ENCODE measurements around the gene ISYNA1.

ISYNA1 gene

DNA sequence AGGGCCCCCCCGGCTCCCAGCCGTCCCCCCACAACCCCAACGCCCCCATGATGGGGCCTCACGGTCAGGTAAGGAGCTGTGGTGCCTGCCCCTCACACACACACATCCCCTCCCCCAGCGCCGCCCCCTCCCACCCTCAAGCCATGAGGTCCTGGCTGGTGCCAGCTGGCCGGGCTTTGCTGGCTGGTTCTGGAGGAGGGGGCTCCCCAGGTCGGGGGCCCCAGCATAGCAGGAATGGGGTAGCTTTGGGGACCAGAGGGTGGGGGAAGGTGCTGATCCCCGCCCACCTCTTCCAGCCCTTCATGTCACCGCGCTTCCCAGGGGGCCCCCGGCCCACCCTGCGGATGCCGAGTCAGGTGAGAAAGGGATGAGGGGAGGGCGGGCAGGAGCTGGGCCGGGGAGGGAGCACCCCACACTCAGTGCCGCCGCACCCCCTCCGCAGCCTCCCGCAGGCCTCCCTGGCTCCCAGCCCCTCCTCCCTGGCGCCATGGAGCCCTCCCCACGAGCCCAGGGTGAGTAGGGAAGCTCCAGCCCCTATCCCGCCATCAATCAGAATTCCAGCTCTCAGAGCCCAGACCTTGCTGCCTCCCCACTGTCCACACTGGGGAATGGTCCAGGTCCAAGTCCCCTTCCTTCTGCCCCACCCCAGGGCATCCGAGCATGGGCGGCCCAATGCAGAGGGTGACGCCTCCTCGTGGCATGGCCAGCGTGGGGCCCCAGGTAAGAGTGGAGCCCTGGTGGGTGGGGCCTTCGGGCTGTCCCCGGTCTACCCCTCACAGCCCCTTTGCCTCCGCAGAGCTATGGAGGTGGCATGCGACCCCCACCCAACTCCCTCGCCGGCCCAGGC, 6.4 kb downstream of the ISYNA1 start:
- no peak for DNase-seq (ENCODE audit: low read depth)

DNA sequence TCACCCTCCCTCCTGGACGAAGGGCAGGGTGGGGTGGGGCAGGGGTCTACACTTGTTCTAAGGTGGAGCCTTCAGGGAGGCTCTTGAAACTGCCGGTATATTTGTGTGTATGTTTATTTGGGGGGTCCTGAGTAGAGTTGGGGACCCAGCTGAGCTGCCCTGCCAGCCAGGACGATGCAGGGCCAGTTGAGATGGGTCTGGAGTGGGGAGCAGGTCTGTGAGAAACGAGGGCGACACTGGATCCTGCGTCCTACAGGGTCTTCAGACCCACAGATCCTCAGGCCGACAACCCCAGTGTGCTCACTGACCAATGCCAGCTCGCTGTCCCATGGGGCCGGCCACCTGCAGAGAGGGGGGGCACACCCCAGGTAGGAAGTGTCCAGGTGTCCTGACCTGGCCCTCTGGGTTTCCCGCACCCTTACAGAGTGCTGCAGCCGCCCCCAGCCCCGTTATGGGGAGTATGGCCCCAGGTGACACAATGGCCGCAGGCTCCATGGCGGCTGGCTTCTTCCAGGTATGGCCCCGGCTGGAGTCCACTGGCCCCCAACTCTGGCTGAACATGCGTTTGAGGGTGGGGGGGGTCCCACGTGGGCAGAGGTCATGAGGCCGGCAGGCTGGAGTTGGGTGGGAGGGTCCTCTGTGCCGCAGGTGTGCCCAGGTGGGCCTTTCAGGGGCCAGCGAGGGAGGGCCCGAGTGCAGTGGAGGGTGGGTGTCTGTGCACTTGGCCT, 7.4 kb downstream of the ISYNA1 start:
- DNase-seq (ENCODE audit: low read depth), result no peak

DNA sequence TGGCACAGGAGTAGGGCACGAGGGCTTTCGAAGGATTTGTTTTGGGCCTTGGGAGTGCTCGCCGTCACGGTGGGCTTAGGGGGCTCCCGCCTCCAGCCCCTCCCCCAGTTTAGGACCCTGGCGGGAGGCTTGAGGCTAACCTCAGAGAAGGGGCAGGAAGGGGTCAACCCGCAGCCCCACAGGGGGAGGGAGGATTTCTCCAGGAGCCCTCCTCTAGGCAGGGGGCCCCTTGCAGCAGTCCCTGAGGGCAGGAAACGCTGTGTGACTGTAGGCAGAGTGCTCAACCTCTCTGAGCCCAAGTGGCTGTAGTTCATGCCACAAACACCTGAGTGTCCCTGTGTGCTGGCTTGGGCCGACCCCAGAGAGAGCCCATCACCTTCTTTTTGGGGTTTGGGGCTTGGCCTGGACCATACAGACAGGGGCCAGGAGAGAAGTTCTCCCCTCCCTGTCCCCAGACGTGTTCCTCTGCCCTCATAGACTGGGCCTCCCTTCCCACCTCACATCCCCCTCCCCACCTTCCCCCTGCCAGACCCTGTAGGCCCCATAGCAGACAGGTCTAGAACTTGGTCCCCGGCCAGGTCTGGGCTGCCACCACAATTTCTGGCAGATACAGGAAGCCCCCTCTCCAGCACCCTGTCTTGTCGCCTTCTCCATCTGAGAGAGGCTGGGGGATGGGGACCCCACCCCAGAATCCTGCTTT, 8.1 kb downstream of the ISYNA1 start:
- DNase-seq (ENCODE audit: low read depth), result no peak

DNA sequence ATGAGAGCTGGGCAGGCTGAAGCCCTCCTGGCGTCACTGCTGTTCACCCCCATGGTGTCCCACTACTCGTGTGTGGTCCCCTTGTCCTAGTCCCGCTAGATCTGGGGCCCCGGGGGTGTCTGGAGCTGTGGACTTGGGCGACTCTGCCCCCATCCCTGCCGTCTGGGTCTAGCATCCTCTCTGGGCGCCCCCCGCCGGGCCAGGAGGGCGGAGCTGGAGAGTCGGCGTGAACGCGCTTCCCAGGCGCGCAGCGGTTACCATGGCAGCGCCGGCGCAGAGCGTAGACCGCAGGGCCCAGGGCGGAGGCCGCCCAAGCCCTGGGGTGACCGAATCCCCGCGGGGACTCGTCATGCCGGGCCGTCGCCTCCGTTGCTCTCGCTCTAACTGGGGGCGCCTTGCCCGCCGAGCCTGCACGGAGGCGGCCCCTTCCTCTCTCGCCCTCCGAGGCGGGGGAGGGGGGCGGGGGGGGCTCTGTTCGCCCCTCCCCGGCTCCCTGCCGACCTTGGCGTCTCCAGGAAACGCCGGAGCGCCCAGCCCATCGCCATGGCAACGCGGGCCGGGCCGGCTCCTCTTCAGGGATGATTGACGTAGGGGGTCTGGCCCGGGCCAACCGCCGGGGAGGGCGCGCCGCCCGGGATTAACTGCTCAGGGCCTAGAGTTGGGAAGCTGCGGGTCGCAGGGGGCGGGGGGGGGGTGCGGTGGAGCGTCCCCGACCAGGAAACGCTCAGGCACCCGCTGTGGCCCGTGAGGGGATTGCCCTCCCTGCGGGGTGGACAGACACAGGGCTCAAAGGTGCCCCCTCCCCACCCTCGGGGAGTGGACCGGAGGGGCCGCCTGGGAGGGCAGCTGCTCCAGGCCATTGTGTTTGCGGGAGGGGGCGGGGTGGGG, 8.9 kb downstream of the ISYNA1 start:
- DNase-seq (ENCODE audit: low read depth), result peak; percentile 80

DNA sequence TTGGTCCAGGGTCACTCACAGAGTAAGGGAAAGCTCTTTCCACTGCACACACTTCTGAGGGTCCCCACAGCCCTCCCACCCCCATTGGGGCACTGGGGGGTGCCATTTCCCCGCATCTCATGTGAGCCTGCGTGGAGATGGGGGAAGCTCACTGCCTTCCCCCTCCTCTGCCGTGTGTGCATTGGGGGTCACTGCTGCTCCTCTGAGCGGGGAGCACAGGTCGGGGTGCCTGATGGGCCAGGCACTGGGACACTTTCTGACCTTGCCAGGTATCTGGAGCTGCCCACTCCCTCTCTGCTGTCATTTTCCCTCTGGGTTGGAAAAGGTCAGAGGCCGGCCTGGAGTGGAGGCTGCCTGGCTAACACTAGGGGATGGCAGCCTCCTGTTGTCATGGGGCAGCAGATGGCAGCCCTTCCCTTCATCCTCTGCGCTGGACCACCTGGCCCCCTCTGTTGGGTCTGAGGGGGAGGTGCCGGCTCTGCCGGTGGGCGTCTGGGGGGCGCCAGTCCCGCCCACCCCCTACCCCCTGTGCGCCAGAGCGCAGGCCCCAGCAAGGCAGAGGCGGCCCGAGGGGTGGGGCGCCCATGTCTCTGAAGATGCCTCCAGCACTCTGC, 9.7 kb downstream of the ISYNA1 start:
- no peak for DNase-seq (ENCODE audit: low read depth)

DNA sequence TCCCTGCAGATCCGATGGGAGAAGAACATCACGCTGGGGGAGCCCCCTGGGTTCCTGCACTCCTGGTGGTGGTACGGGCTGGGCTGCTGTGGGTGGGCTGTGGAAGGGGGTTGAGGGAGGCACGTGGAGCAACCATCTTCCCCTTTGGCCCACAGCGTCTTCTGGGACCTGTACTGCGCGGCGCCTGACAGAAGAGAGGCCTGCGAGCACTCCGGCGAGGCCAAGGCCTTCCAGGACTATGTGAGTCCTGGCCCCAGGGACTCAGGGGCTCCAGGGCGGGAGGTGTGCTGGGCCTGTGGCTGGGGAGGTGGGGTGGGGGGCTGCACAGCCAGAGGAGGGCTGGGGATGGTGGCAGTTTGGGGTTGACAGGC, 10.2 kb downstream of the ISYNA1 start:
- DNase-seq (ENCODE audit: low read depth), result no peak

DNA sequence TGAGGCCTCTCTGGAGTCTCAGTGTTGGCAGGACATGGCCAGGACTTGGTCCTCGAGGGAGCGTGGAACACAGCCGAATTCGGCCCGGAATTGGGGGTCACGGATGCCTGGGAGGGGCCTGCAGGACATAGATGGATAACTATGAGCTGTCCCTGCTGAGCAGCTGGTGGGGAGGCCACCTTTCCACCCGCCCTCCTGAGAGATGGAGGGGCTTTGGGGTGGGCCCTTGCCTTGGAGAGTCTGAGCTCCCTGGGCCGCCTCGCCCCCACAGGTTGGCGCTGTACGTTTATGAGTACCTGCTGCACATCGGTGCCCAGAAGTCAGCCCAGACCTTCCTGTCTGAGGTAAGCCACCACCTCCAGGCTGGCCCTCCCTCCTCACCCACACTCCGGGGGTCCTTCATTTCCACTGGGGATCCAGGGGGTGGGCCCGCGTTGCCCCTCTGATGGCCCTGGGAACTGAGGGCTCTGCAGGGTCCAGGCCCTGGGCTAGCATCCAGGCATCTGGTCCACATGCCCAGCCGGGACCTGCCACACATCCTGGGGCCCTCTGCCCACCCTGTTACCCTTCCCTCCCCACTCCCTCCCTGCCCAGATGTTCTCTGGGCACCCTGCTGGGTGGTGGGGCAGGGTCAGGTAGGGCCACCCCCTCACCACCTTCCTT, 10.7 kb downstream of the ISYNA1 start:
- no peak for DNase-seq (ENCODE audit: low read depth)

DNA sequence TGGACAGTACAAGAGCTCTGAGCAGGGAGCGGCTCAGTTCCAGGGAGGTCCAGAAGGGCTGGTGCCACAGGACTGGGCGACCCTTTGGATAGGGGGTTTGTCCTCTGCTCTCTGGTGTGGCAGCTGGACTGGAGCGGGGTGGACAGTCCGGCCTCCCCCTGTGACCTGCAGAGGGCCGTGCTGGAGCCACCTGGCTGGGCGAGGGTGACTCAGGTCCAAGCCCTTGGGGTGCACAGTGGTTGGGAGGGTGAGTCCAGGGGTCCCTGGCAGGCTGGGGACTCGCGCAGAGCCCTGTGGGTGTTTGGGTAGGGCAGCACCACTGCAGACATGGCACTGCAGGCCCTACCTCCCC, 11.5 kb downstream of the ISYNA1 start:
- no peak for DNase-seq (ENCODE audit: low read depth)

DNA sequence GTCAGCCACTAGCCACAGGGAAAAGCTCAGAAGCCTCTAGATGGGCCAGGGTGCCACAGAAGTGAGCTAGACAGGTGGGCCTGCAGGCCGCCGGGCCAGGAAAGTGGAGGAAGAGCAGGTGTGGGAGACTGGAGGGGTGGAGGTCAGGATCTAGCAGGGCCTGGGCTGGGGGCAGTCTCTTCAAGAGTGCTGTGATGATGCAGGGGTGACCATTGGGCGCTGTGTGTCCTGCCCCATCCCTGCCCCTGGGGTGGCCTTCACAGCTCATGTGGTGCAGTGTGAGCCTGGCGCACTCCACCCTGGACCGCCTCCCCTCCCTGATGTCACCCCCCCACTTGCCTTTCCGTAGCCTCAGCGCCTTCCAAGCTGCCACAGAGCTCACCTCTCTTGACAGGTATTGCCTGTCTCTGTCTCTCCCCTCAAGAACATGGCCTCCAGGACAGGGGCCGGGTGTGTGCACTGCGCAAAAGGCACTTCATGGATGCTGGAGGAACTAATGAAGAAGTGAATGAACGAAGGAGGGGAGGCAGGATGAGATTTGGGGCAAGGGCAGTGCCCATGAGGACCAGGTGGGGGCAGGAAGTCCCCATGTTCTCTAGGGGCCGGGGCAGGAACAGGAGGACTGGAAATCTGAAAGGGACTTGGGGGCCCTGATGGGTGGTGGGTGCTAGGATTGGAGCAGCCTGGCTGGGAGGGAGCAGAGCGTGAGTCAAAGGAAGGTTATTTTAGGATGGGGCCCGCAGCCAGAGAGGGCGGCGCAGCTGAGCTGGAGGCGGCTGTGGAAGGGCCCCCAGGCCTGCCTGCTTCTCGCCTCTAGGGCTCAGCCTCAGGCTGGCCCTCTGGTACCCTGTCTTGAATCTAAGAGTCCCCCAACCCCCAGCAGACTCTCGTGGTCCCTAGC, 12.2 kb downstream of the ISYNA1 start:
- DNase-seq (ENCODE audit: low read depth), result no peak

DNA sequence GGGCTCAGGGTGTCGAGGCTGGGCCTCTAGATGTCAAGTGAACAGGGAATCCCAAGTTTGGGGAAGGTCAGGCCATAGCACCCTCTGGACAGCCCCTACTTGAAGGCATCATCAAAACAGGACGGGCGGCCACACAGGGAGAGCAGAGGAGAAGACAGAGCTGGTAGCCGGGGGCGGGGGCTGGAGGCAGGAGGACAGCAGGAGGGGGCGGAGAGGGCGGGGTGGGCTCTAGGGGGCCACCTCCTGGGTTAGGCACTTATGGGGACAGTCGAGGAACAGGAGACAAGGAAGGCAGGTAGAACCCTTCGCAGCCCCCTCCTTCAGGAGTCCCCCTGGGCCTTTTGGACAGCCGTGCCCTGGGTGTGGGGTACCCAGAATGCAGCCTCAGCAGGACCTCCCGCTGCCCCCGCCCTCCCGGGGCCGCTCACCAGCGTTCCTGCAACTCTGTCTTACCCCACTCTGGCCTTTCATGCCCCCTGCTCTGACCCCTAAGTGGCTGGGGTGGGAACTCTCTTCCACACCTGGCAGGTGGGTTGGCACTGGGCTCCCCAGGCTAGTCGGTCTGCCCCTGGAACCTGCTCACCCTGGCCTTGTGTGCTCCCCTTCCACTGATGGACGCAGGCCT, 12.9 kb downstream of the ISYNA1 start:
- DNase-seq (ENCODE audit: low read depth), result no peak

DNA sequence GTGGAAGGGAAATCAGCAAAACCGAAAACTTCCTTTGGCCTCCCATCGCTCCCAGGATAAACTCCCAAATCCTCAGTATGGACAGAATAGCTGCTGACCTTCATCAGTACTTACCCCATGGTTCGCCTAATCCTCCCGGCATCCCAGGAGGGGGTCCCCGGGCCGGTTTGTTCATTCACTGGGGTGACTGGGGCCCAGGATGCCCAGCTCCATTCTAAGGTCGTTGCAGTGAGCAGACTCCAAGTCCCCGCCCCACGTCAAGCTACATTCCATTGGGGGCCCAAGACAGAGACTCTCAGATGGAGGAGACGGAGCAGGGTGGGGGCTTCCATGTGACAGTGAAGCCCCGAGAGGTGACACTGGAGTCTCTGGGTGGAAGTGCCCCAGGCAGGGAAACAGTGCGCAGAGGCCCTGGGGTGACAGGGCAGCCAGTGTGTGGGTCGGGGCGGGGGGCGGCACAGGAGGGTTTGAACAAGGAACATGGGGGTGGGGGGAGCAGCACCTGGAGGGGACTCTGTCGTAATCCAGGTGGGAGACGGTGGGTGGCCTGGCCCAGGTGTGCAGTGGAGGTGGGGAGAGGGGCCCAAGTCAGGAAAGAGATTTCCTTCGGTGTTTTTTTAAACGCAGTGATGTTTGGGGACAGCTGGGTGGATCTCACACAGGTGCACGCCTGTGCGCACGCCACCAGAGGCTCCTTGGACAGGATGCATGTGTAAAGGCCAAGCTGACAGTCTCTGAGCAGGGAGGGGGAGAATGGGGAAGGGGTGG, 13.6 kb downstream of the ISYNA1 start:
- no peak for DNase-seq (ENCODE audit: low read depth)

DNA sequence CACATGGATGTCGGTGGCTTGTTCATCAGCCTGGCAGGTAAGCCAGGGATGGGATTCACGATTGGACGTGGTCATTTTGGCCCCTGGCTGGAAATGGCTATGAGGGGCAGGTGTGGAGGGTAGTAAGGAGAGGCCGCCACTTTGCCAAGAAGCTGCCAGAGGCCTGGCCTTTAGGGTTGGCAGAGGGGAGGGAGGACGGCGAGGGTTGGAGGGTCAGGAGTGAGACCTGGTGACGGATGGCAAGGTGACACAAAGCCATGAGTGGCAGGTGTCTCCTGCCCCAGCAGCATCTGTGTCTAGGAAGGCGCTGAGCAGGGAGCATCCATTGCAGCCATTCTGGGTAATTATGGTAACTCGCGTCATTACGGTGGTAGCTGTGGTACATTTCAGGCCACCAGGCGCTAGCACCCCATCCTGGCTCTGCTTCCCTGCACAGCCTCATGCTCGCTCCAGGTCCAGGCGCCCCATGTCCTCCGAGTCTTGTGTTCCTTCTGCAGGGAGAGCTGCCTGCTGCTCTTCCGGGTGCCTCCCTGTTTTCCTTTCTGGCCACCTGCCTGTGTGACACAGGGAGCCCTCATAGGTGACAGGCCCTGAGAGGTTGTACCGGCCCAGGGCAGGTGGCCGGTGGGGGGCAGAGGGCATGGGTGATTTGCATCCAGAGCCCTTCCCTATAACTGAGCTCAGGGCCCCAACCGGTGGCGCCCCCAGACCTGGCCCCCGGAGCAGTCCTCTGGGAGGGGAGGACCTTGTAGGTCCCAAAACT, 14.5 kb downstream of the ISYNA1 start:
- DNase-seq (ENCODE audit: low read depth), result no peak

DNA sequence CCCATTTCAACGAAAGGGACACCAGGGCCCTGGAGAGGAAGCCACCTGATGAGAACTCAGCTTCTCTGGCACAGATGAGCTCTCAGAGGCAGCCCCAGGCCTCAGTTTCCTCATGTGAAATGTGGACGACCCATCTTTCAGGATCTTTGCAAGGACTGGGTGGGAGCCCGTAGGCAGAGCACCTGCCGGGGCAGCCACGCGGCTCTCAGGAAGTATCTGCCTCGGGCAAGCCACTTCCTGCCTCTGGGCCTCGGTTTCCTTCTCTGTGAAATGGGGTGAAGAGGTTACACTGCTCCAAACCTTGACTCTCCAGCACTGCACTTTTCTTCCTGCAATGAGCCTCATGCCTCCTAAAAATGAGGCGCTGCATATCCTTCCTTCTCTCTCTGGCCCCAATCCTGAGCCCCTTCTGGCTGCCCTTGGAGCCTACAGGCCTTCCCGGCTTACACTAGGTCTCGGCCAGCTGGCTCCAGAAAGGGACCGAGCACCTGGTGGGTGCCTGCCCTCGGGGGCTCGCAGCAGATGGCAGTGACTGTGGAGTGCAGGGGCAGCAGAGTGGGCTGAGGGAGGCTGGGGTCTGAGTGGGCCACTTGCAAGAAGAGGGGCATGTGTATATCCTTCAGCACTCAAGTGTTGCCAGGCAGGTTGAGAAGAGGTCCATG, 15.3 kb downstream of the ISYNA1 start:
- DNase-seq (ENCODE audit: low read depth), result no peak

DNA sequence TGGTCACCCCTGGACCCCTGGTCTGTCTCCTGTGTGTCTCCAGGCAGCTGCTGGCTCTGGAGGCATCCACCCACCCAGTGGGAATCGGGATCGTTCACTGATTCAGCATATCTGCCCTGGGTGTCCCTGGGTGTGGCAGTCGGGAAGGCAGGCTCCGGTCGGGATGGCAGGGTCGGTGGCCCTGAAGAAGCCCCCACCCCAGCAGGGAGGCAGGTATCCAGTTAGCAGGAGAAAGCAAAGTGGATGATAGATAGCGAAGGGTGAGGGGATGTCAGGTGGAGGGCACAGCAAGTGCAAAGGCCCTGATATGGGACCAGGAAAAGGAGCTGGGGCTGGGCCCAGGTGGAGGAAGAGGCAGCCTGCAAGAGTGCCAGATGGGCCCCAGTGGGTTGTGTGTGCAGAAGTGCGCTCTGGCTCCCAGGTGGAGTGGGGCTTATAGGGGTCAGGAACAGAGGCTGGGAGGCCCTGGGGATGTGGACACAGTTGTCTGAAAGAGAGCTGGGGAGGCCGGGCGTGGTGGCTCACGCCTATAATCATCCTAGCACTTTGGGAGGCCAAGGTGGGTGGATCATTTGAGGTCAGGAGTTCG, 16.5 kb downstream of the ISYNA1 start:
- no peak for DNase-seq (ENCODE audit: low read depth)

DNA sequence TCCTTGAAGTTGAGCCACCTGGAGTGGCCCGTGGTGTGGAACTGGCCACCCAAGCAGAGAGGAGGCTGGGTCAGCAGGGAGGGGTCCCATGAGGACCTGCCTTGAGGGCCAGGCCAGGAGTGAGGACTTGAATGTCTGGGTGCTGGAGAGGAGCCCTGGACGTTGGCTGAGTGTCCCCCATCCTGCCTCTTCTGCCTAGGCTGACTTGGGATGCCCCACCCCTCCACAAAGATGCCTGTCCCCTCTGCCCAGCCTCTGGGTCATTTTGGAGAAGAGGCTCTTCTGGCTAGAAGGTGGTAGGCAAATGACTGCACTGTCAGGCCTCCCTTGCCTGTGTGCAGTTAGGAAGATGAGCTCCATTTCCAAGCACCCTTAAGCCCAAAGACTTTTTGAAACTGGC, 17.0 kb downstream of the ISYNA1 start:
- DNase-seq (ENCODE audit: low read depth), result no peak

DNA sequence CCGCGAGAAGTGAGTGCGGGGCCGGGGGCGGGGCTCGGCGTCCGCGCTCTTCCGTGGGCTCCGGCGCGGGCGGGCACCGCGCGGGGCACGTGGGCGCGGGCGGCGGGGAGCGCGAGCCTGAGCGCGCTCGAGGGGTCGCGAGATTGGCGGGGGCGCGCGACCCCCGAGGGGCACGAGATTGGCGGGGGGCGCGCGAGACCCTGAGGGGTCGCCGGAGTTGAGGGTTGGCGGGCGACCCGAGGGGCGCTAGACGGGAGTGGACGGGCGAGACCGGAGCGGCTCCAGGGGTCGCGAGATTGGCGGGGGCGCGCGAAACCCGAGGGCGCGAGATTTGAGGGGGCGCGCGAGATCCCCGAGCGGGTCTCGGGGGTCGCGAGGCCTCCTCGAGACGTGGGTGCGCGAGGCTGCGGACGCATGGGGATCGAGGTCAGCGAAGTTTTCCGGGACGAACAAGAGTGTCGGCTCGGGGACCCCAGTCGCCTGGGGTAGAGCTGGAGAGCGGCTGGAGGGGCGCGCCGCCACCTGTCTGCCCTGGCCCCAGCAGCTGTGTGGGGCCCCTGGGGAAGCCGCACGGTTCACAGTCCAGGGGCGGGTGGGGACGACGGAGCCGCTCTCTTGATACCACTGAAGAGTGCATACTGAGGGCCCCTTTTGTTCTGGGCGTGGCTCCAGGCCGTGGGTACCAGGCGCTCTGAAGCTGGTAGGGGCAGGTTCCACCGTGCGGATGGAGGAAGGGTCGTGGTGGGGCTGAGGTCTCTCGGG, 18.1 kb downstream of the ISYNA1 start:
- DNase-seq (ENCODE audit: low read depth), result no peak
